K562 (cell line): ENCODE results near the gene COA4. TPM values are rescaled to one million over a fixed set of nuclear protein-coding genes. Genes with fewer than 3 reads are reported as not detected.

Source experiments
- ATAC-seq: fragments of 200-7000 bp; cut with Tn5 transposase; 3 replicates; pipeline ENCODE4 v1.9.1; 2020; ENCODE audit warnings: moderate library complexity
- BruUV-seq: library from RNA; stranded (reverse); fragments of 400-500 nt; replicated peaks from 2 replicates; lab custom pipeline; 2021; lab: Mats Ljungman, UMichigan
- CTCF ChIA-PET: fragments of 300-600 bp; formaldehyde crosslinking; extraction: SDS; loops from one replicate; lab custom pipeline; 2021; ENCODE audit warnings: low intra/inter-chr PET ratio; lab: Yijun Ruan, JAX
- POLR2A ChIA-PET: fragments of 300-600, 350-650 bp; sonication (Branson Sonifier 250); formaldehyde crosslinking; extraction: SDS; loops from one replicate; lab custom pipeline; 2021; ENCODE audit warnings: antibody characterized with exemption, inconsistent platforms; lab: Yijun Ruan, JAX
- DNase-seq, 4 experiments: peaks; one replicate each; pipeline versions ENCODE4 v3.0.0 to v3.0.0-alpha.2; 2011 to 2018; ENCODE audit warnings: low spot score in 3 of 4, mixed read lengths in 3 of 4; ENCODE audit errors: extremely low read depth in 1 of 4
- FAIRE-seq: peaks from 2 replicates; lab custom pipeline; 2011; peaks lifted over from hg19 to GRCh38; lab: Jason Lieb, UNC
- H2AFZ ChIP-seq: 2 replicates; pipeline ENCODE4 v1.6.0; 2011; ENCODE audit warnings: low read depth, low read length, control low read depth, inconsistent platforms
- H3K27ac ChIP-seq: fragments of 200-600 bp; 3 replicates; pipeline ENCODE4 v1.8.0; 2011; ENCODE audit warnings: low read depth, mild to moderate bottlenecking, control low read depth, inconsistent platforms, low read length, moderate library complexity, mixed read lengths; ENCODE audit errors: extremely low read depth
- H3K27me3 ChIP-seq, 2 experiments: fragments of 300-600 bp in 1 of 2; 2 replicates in 1 of 2; 3 replicates in 1 of 2; pipeline versions ENCODE4 v1.6.0 to v1.8.0; 2011; ENCODE audit warnings: inconsistent platforms in 2 of 2, low read length in 2 of 2, mild to moderate bottlenecking in 1 of 2, mixed read lengths in 1 of 2, moderate library complexity in 1 of 2; ENCODE audit not compliant: control insufficient read depth in 2 of 2, insufficient read depth in 2 of 2
- H3K36me3 ChIP-seq: fragments of 300-600 bp; 3 replicates; pipeline ENCODE4 v1.8.0; 2011; ENCODE audit warnings: mild to moderate bottlenecking, low read length, inconsistent platforms; ENCODE audit not compliant: control insufficient read depth, insufficient read depth
- H3K4me1 ChIP-seq, 2 experiments: fragments of 200-600 bp in 1 of 2; replicated peaks in 1 of 2; 2 replicates in 1 of 2; 3 replicates in 1 of 2; pipeline versions ENCODE4 v1.5.1 to v1.8.0; 2011; ENCODE audit warnings: inconsistent platforms in 2 of 2, low read length in 2 of 2, mild to moderate bottlenecking in 1 of 2, mixed read lengths in 1 of 2, moderate library complexity in 1 of 2; ENCODE audit not compliant: control insufficient read depth in 2 of 2, insufficient read depth in 2 of 2
- H3K4me2 ChIP-seq: 2 replicates; pipeline ENCODE4 v1.6.1; 2011; ENCODE audit warnings: low read length, control low read depth, inconsistent platforms, mixed read lengths; ENCODE audit not compliant: insufficient read depth
- H3K4me3 ChIP-seq: fragments of 200-600 bp; sonication (generic), shearing (Covaris generic); 2 replicates; pipeline ENCODE4 v1.5.1; 2016; ENCODE audit warnings: control low read depth, inconsistent platforms
- H3K79me2 ChIP-seq: fragments of 200-600 bp; 3 replicates; pipeline ENCODE4 v1.8.0; 2011; ENCODE audit warnings: low read length, inconsistent platforms; ENCODE audit not compliant: control insufficient read depth, insufficient read depth
- H3K9ac ChIP-seq, 2 experiments: 2 replicates each; pipeline versions ENCODE4 v1.6.0 to v1.6.1; 2011; ENCODE audit warnings: low read depth in 2 of 2, low read length in 2 of 2, control low read depth in 1 of 2, inconsistent platforms in 1 of 2, mild to moderate bottlenecking in 1 of 2, mixed read lengths in 1 of 2; ENCODE audit not compliant: insufficient read depth in 1 of 2
- H3K9me1 ChIP-seq: one replicate; pipeline ENCODE4 v1.6.0; 2011; ENCODE audit warnings: inconsistent platforms, mild to moderate bottlenecking, low read length, moderate library complexity; ENCODE audit not compliant: control insufficient read depth, insufficient read depth
- H3K9me3 ChIP-seq: replicated peaks from 2 replicates; pipeline ENCODE4 v1.5.1; 2011; ENCODE audit warnings: low read depth, low read length, inconsistent platforms; ENCODE audit not compliant: control insufficient read depth, insufficient read depth
- H4K20me1 ChIP-seq: replicated peaks from 2 replicates; pipeline ENCODE4 v1.6.1; 2011; ENCODE audit warnings: low read length, inconsistent platforms, mixed read lengths; ENCODE audit not compliant: control insufficient read depth, insufficient read depth
- ARNT ChIP-seq, 2 experiments: fragments of 450-650 bp; IDR thresholded peaks; 2 replicates each; pipeline ENCODE4 v1.6.1; 2016; ENCODE audit warnings: mild to moderate bottlenecking in 1 of 2
- CTCF ChIP-seq, 3 experiments: IDR thresholded peaks in 2 of 3; conservative IDR thresholded peaks in 1 of 3; 2 replicates each; pipeline ENCODE4 v1.5.1; 2011 to 2012; ENCODE audit warnings: low read length in 3 of 3, mild to moderate bottlenecking in 3 of 3, control low read depth in 2 of 3, improper control_type of control experiment in 1 of 3, inconsistent platforms in 1 of 3, low read depth in 1 of 3, mixed read lengths in 1 of 3, moderate library complexity in 1 of 3; ENCODE audit not compliant: insufficient read depth in 2 of 3
- ETS1 ChIP-seq: conservative IDR thresholded peaks from 2 replicates; pipeline ENCODE4 v1.6.1; 2011; ENCODE audit warnings: low read depth, mild to moderate bottlenecking, low read length; ENCODE audit not compliant: control insufficient read depth
- HDAC3 ChIP-seq: fragments of 450-650 bp; IDR thresholded peaks from 2 replicates; pipeline ENCODE4 v1.6.1; 2018; ENCODE audit warnings: borderline replicate concordance, mild to moderate bottlenecking, moderate library complexity; ENCODE audit not compliant: partially characterized antibody
- MAFF ChIP-seq: IDR thresholded peaks from 2 replicates; pipeline ENCODE4 v1.6.1; 2012; ENCODE audit warnings: low read length, improper control_type of control experiment
- ZNF589 ChIP-seq: fragments of 200-800 bp; sonication (Bioruptor generic); IDR thresholded peaks from 2 replicates; pipeline ENCODE4 v1.6.1; 2016; ENCODE audit warnings: low read depth, missing genetic modification characterization, missing compliant biosample characterization
- ZNF77 ChIP-seq: fragments of 250-450 bp; sonication (Bioruptor Pico); IDR thresholded peaks from 2 replicates; pipeline ENCODE4 v1.5.0; 2020
- WGBS: fragments of 100-300 bp; shearing (Covaris generic); methylation state at CpG from one replicate; pipeline ENCODE4 v1.1.6; 2016; ENCODE audit warnings: low coverage, mixed read lengths; ENCODE audit not compliant: insufficient coverage; ENCODE audit errors: missing lambda C conversion rate; 5-methylcytosine and 5-hydroxymethylcytosine counted together
- in situ Hi-C: fragments of 300-500 bp; cut with MboI; formaldehyde crosslinking; loops from 4 replicates; pipeline ENCODE4 v1.15.0; 2018; ENCODE audit warnings: inconsistent platforms, mixed read lengths
- intact Hi-C: fragments of 100-400 bp; cut with micrococcal nuclease; formaldehyde crosslinking; loops from 2 replicates; pipeline ENCODE4 v1.14.2; 2022
- polyA plus RNA-seq, 8 experiments: library from polyadenylated mRNA; depleted of rRNA in 4 of 8; stranded (reverse) in 5 of 8; unstranded in 3 of 8; fragments of >200 nt; fragmentation: Nextera tagmentation in 2 of 8; fragmentation: Illumina TruSeq in 1 of 8; extraction: Ambion mirVana in 2 of 8; extraction: Trizol in 1 of 8; gene quantifications; 2 replicates each; pipeline versions ENCODE4 v1.2.1 to v1.2.3, GENCODE V29; 2011 to 2014; ENCODE audit warnings: inconsistent platforms in 1 of 8, missing spikeins in 1 of 8
- total RNA-seq, 7 experiments: library from RNA; depleted of rRNA in 6 of 7; stranded (reverse); fragments of >200 nt in 6 of 7; fragmentation: Illumina TruSeq in 2 of 7; extraction: Trizol in 2 of 7; gene quantifications; 2 replicates each; pipeline versions ENCODE4 v1.2.1 to v1.2.3, GENCODE V29; 2011 to 2021; ENCODE audit warnings: low replicate concordance in 1 of 7

Gene COA4
- total and polyA plus RNA-seq, 9 of the 15 experiments (the other 6 are each of a cell fraction or from before 2014, with no cell fraction given), result 108 to 255 (median 152) TPM

- POLR2A ChIA-PET, result no interaction called here
- Histone ChIP-seq H2AFZ (no peak overlapping the region), H3K27me3 (no peaks in the 10 kb centered on the region), H3K79me2 (no peaks in the 10 kb centered on the region), H3K9ac (no peak overlapping the region), H4K20me1 (no peaks in the 10 kb centered on the region), H3K9me3 (no peaks in the 10 kb centered on the region), H3K4me2 (no peak overlapping the region), H3K4me3 (no peak overlapping the region), H3K9me1 (no peaks in the 10 kb centered on the region), H3K27ac (no peak overlapping the region), H3K36me3 (peaks cover 44% of the 10 kb centered on the region), H3K4me1 (peaks cover 0 to 3% of the 10 kb centered on the region in 2 experiments; a peak in 3 of 5 replicates)
- CTCF ChIA-PET, result no interaction called here
- DNase-seq (no peak), ATAC-seq (no peak), FAIRE-seq (no peak)
- intact Hi-C loops, result no loop called here
- TF ChIP-seq MAFF, result no peak
- TF ChIP-seq ZNF77 (CRISPR knock-in tag), result no peak
- no peak for TF ChIP-seq HDAC3
- 87% methylated on average over 2 of the region's 2 CpGs for WGBS
- in situ Hi-C loops, result no loop called here
- no TSS peak for BruUV-seq
These were observed 35.4 kb upstream of the COA4 start for GRCh38 chr11:73912026-73912425.

- WGBS, result 22% methylated on average over 4 of the region's 4 CpGs
- no peaks in the 10 kb centered on the region for H4K20me1 ChIP-seq
- no peaks in the 10 kb centered on the region for H3K27me3 ChIP-seq
- peaks cover 19% of the 10 kb centered on the region for H3K36me3 ChIP-seq
- intact Hi-C loops, result no loop called here
- FAIRE-seq (no peak), ATAC-seq (peak; percentile 97), DNase-seq (peak; percentile 26 to 69 (median 51))
- H3K4me2 ChIP-seq, result no peak overlapping the region
- no peak overlapping the region for H3K4me3 ChIP-seq
- ChIA-PET CTCF (interaction anchor here (0.7 kb wide), 1 partner anchor 144 kb away, joined by 7 read pairs; no protein-coding TSS in a partner anchor), POLR2A (interaction anchor here (0.6 to 1.0 kb wide), 2 partner anchors 8 to 345 kb away, joined by 3 read pairs; no protein-coding TSS in a partner anchor)
- no peak overlapping the region for H3K27ac ChIP-seq
- H3K9me3 ChIP-seq, result no peaks in the 10 kb centered on the region
- no peak overlapping the region for H2AFZ ChIP-seq
- in situ Hi-C loops, result no loop called here
- H3K79me2 ChIP-seq, result no peaks in the 10 kb centered on the region
- no peak overlapping the region for H3K9ac ChIP-seq
- BruUV-seq, result no TSS peak
- H3K9me1 ChIP-seq, result peaks cover 3% of the 10 kb centered on the region
- no peaks in the 10 kb centered on the region; a peak in 2 of 5 replicates for H3K4me1 ChIP-seq
- no peak for TF ChIP-seq ARNT (IDR thresholded peaks at IDR 0.05)
- TF ChIP-seq CTCF (IDR thresholded peaks at IDR 0.05 in 2 of 3, conservative IDR thresholded peaks at IDR 0.05 in 1 of 3; ENCODE audit: insufficient read depth in 2 of 3, low read depth in 1 of 3, low read length in 3 of 3), result peak; percentile 54 to 58 (median 55)
- no peak for TF ChIP-seq ZNF589 (CRISPR knock-in tag)
- no peak for TF ChIP-seq ETS1
These were observed 30.5 kb upstream of the COA4 start for GRCh38 chr11:73907191-73907590.
